Neural cell (in vitro differentiated cells): Measurements from ENCODE around the gene VPS13D. TPM values are rescaled to one million over a fixed set of nuclear protein-coding genes. Genes with fewer than 3 reads are reported as not detected.

Source experiments
- H2AFZ ChIP-seq: fragments of 200-600, 300-800 bp; sonication (generic), shearing (Covaris generic); 2 replicates; pipeline ENCODE4 v1.6.0; 2014; ENCODE audit warnings: low read depth, mild to moderate bottlenecking, antibody characterized with exemption, low read length, moderate library complexity
- H3F3A ChIP-seq: fragments of 200-600 bp; shearing (Covaris generic); 2 replicates; pipeline ENCODE4 v1.6.1; 2016; ENCODE audit warnings: mild to moderate bottlenecking, moderate library complexity, mixed read lengths, antibody characterized with exemption, low read length; ENCODE audit not compliant: insufficient read depth, poor library complexity, severe bottlenecking
- H3K27ac ChIP-seq: fragments of 200-600, 300-800 bp; sonication (generic), shearing (Covaris generic); 2 replicates; pipeline ENCODE4 v1.5.1; 2014; ENCODE audit warnings: mild to moderate bottlenecking, low read length, moderate library complexity
- H3K27me3 ChIP-seq: fragments of 300-800, 200-600 bp; sonication (generic), shearing (Covaris generic); 2 replicates; pipeline ENCODE4 v1.6.0; 2014; ENCODE audit warnings: mild to moderate bottlenecking, low read depth, low read length, moderate library complexity; ENCODE audit not compliant: insufficient read depth
- H3K36me3 ChIP-seq: fragments of 300-800, 200-600 bp; sonication (generic), shearing (Covaris generic); 2 replicates; pipeline ENCODE4 v1.5.1; 2014; ENCODE audit warnings: mild to moderate bottlenecking, antibody characterized with exemption, low read length, moderate library complexity; ENCODE audit not compliant: insufficient read depth
- H3K4me2 ChIP-seq: fragments of 300-800, 200-600 bp; sonication (generic), shearing (Covaris generic); 2 replicates; pipeline ENCODE4 v1.6.0; 2014; ENCODE audit warnings: mild to moderate bottlenecking, low read length
- H3K4me3 ChIP-seq: fragments of 300-800, 200-600 bp; sonication (generic), shearing (Covaris generic); 2 replicates; pipeline ENCODE4 v1.5.1; 2014; ENCODE audit warnings: mild to moderate bottlenecking, low read length, moderate library complexity
- H3K79me2 ChIP-seq: fragments of 200-600 bp; shearing (Covaris generic); replicated peaks from 2 replicates; pipeline ENCODE4 v1.6.0; 2014; ENCODE audit warnings: mild to moderate bottlenecking, low read length, moderate library complexity; ENCODE audit not compliant: insufficient read depth
- H3K9ac ChIP-seq: fragments of 300-800, 200-600 bp; sonication (generic), shearing (Covaris generic); 2 replicates; pipeline ENCODE4 v1.6.1; 2016; ENCODE audit warnings: mild to moderate bottlenecking, low read length, mixed read lengths
- H3K9me2 ChIP-seq: fragments of 200-600 bp; shearing (Covaris generic); 2 replicates; pipeline ENCODE4 v1.6.1; 2016; ENCODE audit warnings: mild to moderate bottlenecking, low read length, mixed read lengths; ENCODE audit not compliant: insufficient read depth
- H3K9me3 ChIP-seq: fragments of 200-600, 300-800 bp; sonication (generic), shearing (Covaris generic); 2 replicates; pipeline ENCODE4 v1.6.1; 2016; ENCODE audit warnings: mild to moderate bottlenecking, mixed run types, low read length, moderate library complexity, mixed read lengths
- H4K20me1 ChIP-seq: fragments of 200-600 bp; shearing (Covaris generic); 2 replicates; pipeline ENCODE4 v1.6.1; 2016; ENCODE audit warnings: mild to moderate bottlenecking, mixed run types; ENCODE audit not compliant: insufficient read depth
- CTCF ChIP-seq: fragments of 450-650 bp; IDR thresholded peaks from 2 replicates; pipeline ENCODE4 v1.5.1; 2014; ENCODE audit warnings: antibody characterized with exemption, mild to moderate bottlenecking, moderate library complexity; ENCODE audit not compliant: poor library complexity, severe bottlenecking
- EP300 ChIP-seq: fragments of 450-650 bp; conservative IDR thresholded peaks from 2 replicates; pipeline ENCODE4 v1.6.1; 2014; ENCODE audit warnings: antibody characterized with exemption, mild to moderate bottlenecking, moderate library complexity; ENCODE audit not compliant: poor library complexity, severe bottlenecking
- EZH2 ChIP-seq: fragments of 200-600, 300-800 bp; shearing (Covaris generic), sonication (generic); IDR thresholded peaks from 2 replicates; pipeline ENCODE4 v1.6.1; 2014; ENCODE audit warnings: antibody characterized with exemption, low read length, borderline replicate concordance, mild to moderate bottlenecking; ENCODE audit not compliant: insufficient read depth, poor library complexity, severe bottlenecking
- MXI1 ChIP-seq: fragments of 450-650 bp; conservative IDR thresholded peaks from 2 replicates; pipeline ENCODE4 v1.6.1; 2014; ENCODE audit warnings: antibody characterized with exemption, mild to moderate bottlenecking; ENCODE audit not compliant: poor library complexity, severe bottlenecking
- POLR2AphosphoS5 ChIP-seq: IDR thresholded peaks from 2 replicates; pipeline ENCODE4 v1.6.1; 2012
- RAD21 ChIP-seq: fragments of 450-650 bp; conservative IDR thresholded peaks from 2 replicates; pipeline ENCODE4 v1.6.1; 2014; ENCODE audit warnings: antibody characterized with exemption, mild to moderate bottlenecking, moderate library complexity
- SMC3 ChIP-seq: fragments of 450-650 bp; conservative IDR thresholded peaks from 2 replicates; pipeline ENCODE4 v1.6.1; 2014; ENCODE audit warnings: antibody characterized with exemption, mild to moderate bottlenecking, moderate library complexity; ENCODE audit not compliant: poor library complexity
- TAF1 ChIP-seq: IDR thresholded peaks from 2 replicates; pipeline ENCODE4 v1.6.1; 2012; ENCODE audit warnings: low read depth
- polyA plus RNA-seq: library from polyadenylated mRNA; depleted of rRNA; stranded (reverse); fragments of >200 nt; gene quantifications from 2 replicates; pipeline ENCODE4 v1.2.3, GENCODE V29; 2014
- TF ChIP-seq, protein P1 (sequence below): IDR thresholded peaks from 2 replicates; pipeline ENCODE4 v1.6.1; 2012; ENCODE audit warnings: borderline replicate concordance

The VPS13D gene
- polyA plus RNA-seq, 1 donor from 2014 or later = 24.5 TPM

GRCh38 chr1:12514590-12514989 lies 284.8 kb downstream of the VPS13D start:
- Histone ChIP-seq H3K4me2 (no peak overlapping the region), H3K4me3 (no peak overlapping the region), H3K9me3 (no peaks in the 10 kb centered on the region), H3K27ac (no peak overlapping the region), H3K27me3 (no peaks in the 10 kb centered on the region), H3K9ac (no peak overlapping the region), H3F3A (no peaks in the 10 kb centered on the region), H3K36me3 (no peaks in the 10 kb centered on the region), H3K79me2 (no peaks in the 10 kb centered on the region), H4K20me1 (no peaks in the 10 kb centered on the region), H3K9me2 (no peaks in the 10 kb centered on the region), H2AFZ (no peak overlapping the region)
- no peak for TF ChIP-seq RAD21
- TF ChIP-seq SMC3 = no peak
- no peak for TF ChIP-seq TAF1
- no peak for TF ChIP-seq EP300
- no peak for TF ChIP-seq EZH2
- TF ChIP-seq, protein P1, sequence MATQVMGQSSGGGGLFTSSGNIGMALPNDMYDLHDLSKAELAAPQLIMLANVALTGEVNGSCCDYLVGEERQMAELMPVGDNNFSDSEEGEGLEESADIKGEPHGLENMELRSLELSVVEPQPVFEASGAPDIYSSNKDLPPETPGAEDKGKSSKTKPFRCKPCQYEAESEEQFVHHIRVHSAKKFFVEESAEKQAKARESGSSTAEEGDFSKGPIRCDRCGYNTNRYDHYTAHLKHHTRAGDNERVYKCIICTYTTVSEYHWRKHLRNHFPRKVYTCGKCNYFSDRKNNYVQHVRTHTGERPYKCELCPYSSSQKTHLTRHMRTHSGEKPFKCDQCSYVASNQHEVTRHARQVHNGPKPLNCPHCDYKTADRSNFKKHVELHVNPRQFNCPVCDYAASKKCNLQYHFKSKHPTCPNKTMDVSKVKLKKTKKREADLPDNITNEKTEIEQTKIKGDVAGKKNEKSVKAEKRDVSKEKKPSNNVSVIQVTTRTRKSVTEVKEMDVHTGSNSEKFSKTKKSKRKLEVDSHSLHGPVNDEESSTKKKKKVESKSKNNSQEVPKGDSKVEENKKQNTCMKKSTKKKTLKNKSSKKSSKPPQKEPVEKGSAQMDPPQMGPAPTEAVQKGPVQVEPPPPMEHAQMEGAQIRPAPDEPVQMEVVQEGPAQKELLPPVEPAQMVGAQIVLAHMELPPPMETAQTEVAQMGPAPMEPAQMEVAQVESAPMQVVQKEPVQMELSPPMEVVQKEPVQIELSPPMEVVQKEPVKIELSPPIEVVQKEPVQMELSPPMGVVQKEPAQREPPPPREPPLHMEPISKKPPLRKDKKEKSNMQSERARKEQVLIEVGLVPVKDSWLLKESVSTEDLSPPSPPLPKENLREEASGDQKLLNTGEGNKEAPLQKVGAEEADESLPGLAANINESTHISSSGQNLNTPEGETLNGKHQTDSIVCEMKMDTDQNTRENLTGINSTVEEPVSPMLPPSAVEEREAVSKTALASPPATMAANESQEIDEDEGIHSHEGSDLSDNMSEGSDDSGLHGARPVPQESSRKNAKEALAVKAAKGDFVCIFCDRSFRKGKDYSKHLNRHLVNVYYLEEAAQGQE = no peak
- no peak for TF ChIP-seq MXI1
- no peak for TF ChIP-seq CTCF

DNA sequence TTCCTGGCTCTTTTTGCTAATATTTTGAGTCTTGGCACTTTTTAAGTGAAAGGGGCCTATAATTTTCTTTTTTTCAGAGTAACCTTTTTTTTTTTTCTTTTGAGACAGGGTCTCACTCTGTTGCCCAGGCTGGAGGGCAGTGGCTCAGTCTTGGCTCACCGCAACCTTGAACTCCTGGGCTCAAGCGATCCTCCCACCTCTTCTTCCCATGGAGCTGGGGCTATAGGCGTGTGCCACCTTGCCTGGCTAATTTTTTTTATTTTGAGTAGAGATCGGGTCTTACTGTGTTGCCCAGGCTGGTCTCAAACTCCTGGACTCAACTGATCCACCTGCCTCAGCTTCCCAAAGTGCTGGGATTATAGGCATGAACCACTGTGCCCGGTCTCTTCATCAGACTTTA lies 285.4 kb downstream of the VPS13D start:
- no peak overlapping the region for H3K4me3 ChIP-seq
- no peak overlapping the region for H3K27ac ChIP-seq
- H4K20me1 ChIP-seq = no peaks in the 10 kb centered on the region
- no peaks in the 10 kb centered on the region for H3K36me3 ChIP-seq
- no peaks in the 10 kb centered on the region for H3K27me3 ChIP-seq
- no peaks in the 10 kb centered on the region for H3K9me2 ChIP-seq
- TF ChIP-seq POLR2AphosphoS5 (no peak), SMC3 (no peak), TAF1 (no peak), RAD21 (no peak), EZH2 (no peak), EP300 (no peak), CTCF (no peak)
- TF ChIP-seq, protein P1 = no peak
- H3K79me2 ChIP-seq = no peaks in the 10 kb centered on the region
- H3K9me3 ChIP-seq = no peaks in the 10 kb centered on the region
- no peak overlapping the region for H3K9ac ChIP-seq
- no peak overlapping the region for H2AFZ ChIP-seq
- no peaks in the 10 kb centered on the region for H3F3A ChIP-seq
- H3K4me2 ChIP-seq = no peak overlapping the region
